ENCODE measurements around the gene INTS1. TPM values are rescaled to one million over a fixed set of nuclear protein-coding genes. Genes with fewer than 3 reads are reported as not detected.

The INTS1 gene
- total RNA-seq, 2 experiments from 2014 or later: 91.0 to 91.5 TPM

DNA sequence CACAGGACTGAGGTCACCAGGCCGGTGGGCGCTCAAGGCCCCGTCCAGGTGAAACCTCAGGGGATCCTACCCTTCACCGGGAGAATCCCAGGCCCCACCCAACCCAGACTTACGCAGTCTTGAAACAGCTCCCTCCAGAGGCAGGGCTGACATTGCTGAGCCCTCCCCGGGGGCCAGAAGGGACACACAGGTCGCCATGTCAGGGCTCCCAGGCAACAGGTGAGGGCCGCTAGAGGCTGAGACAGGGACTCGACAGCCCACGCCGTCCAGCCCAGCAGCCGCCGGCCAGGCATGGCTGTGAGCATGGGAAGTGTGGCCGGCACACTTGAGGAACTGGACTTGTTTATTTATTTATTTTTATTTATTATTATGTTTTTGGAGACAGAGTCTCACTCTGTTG, 55.2 kb downstream of the INTS1 start:
- Mint-ChIP-seq H3K9me3 (no peaks in the 10 kb centered on the region), H3K4me3 (no peak overlapping the region), H3K36me3 (ENCODE audit: low read depth) (no peaks in the 10 kb centered on the region), H3K4me1 (ENCODE audit: low read depth) (no peaks in the 10 kb centered on the region), H3K27me3 (no peaks in the 10 kb centered on the region), H3K27ac (no peak overlapping the region)
- Histone ChIP-seq H3K36me3 (ENCODE audit: insufficient read depth, low read length) (no peaks in the 10 kb centered on the region), H3K27me3 (ENCODE audit: control insufficient read depth in 1 of 2, insufficient read depth in 2 of 2, low read length in 2 of 2) (no peaks in the 10 kb centered on the region), H3K4me3 (ENCODE audit: low read length) (no peak overlapping the region), H3K27ac (ENCODE audit: low read depth in 1 of 2, low read length in 2 of 2) (no peak overlapping the region), H3K9me3 (ENCODE audit: control insufficient read depth in 1 of 2, insufficient read depth in 1 of 2, low read length in 2 of 2) (no peaks in the 10 kb centered on the region), H3K4me1 (ENCODE audit: insufficient read depth, low read length) (no peaks in the 10 kb centered on the region)
- ChIA-PET POLR2A (no interaction called here), CTCF (no interaction called here)
- DNase-seq (no peak), ATAC-seq (ENCODE audit: poor library complexity) (no peak)
- TF ChIP-seq, protein P1, sequence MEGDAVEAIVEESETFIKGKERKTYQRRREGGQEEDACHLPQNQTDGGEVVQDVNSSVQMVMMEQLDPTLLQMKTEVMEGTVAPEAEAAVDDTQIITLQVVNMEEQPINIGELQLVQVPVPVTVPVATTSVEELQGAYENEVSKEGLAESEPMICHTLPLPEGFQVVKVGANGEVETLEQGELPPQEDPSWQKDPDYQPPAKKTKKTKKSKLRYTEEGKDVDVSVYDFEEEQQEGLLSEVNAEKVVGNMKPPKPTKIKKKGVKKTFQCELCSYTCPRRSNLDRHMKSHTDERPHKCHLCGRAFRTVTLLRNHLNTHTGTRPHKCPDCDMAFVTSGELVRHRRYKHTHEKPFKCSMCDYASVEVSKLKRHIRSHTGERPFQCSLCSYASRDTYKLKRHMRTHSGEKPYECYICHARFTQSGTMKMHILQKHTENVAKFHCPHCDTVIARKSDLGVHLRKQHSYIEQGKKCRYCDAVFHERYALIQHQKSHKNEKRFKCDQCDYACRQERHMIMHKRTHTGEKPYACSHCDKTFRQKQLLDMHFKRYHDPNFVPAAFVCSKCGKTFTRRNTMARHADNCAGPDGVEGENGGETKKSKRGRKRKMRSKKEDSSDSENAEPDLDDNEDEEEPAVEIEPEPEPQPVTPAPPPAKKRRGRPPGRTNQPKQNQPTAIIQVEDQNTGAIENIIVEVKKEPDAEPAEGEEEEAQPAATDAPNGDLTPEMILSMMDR (IDR thresholded peaks at IDR 0.05): no peak
- intact Hi-C loops (cut with DNase I, micrococcal nuclease): no loop called here

- Mint-ChIP-seq H3K27me3 (no peaks in the 10 kb centered on the region), H3K27ac (no peak overlapping the region), H3K4me3 (no peak overlapping the region), H3K9me3 (no peaks in the 10 kb centered on the region), H3K4me1 (ENCODE audit: low read depth) (no peaks in the 10 kb centered on the region), H3K36me3 (ENCODE audit: low read depth) (no peaks in the 10 kb centered on the region)
- ChIA-PET CTCF (interaction anchor here (1.2 kb wide), 1 partner anchor 26 kb away, joined by 3 read pairs; no protein-coding TSS in a partner anchor), POLR2A (no interaction called here)
- Histone ChIP-seq H3K36me3 (ENCODE audit: insufficient read depth, low read length) (no peaks in the 10 kb centered on the region), H3K9me3 (ENCODE audit: control insufficient read depth in 1 of 2, insufficient read depth in 1 of 2, low read length in 2 of 2) (no peaks in the 10 kb centered on the region), H3K4me3 (ENCODE audit: low read length) (no peak overlapping the region), H3K4me1 (ENCODE audit: insufficient read depth, low read length) (no peaks in the 10 kb centered on the region), H3K27me3 (ENCODE audit: control insufficient read depth in 1 of 2, insufficient read depth in 2 of 2, low read length in 2 of 2) (no peaks in the 10 kb centered on the region), H3K27ac (ENCODE audit: low read depth in 1 of 2, low read length in 2 of 2) (no peak overlapping the region)
- TF ChIP-seq, protein P1 (IDR thresholded peaks at IDR 0.05): no peak
- DNase-seq: no peak
- intact Hi-C loops (cut with DNase I, micrococcal nuclease): no loop called here
- no peak for ATAC-seq (ENCODE audit: poor library complexity)
Observed at GRCh38 chr7:1447551-1448244, 56.5 kb downstream of the INTS1 start.

DNA sequence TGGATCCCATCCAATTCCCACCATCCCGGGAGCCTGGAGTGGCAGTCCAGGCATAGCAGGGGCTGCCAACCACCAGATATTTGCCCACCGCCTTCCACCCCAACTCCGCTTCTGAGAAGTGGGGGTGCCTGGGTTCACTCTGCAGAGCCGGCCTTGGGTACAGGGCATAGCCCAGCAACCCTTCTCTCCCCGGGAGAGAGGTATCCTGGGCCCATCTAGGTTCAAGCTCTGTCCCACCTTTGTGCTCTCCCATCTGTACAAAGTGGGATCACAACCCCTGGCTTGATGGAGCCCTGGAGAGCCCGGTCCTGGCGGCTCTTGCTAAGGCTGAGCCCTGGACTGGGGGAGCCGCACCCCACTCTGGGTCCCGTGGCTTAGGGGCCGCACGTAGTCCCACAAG, 57.1 kb downstream of the INTS1 start:
- no peak overlapping the region for H3K4me3 ChIP-seq (ENCODE audit: low read length)
- ATAC-seq (ENCODE audit: poor library complexity) (no peak), DNase-seq (no peak)
- H3K36me3 ChIP-seq (ENCODE audit: insufficient read depth, low read length): no peaks in the 10 kb centered on the region
- no peak overlapping the region for H3K4me3 Mint-ChIP-seq
- H3K27ac ChIP-seq (ENCODE audit: low read depth in 1 of 2, low read length in 2 of 2): no peak overlapping the region
- no peak overlapping the region for H3K27ac Mint-ChIP-seq
- intact Hi-C loops (cut with DNase I, micrococcal nuclease): no loop called here
- H3K27me3 Mint-ChIP-seq: no peaks in the 10 kb centered on the region
- no peaks in the 10 kb centered on the region for H3K36me3 Mint-ChIP-seq (ENCODE audit: low read depth)
- TF ChIP-seq, protein P1 (IDR thresholded peaks at IDR 0.05): no peak
- H3K9me3 ChIP-seq (ENCODE audit: control insufficient read depth in 1 of 2, insufficient read depth in 1 of 2, low read length in 2 of 2): no peaks in the 10 kb centered on the region
- H3K4me1 ChIP-seq (ENCODE audit: insufficient read depth, low read length): no peaks in the 10 kb centered on the region
- H3K9me3 Mint-ChIP-seq: no peaks in the 10 kb centered on the region
- no peaks in the 10 kb centered on the region for H3K27me3 ChIP-seq (ENCODE audit: control insufficient read depth in 1 of 2, insufficient read depth in 2 of 2, low read length in 2 of 2)
- H3K4me1 Mint-ChIP-seq (ENCODE audit: low read depth): no peaks in the 10 kb centered on the region
- ChIA-PET POLR2A (no interaction called here), CTCF (interaction anchor here (1.2 kb wide), 1 partner anchor 27 kb away, joined by 3 read pairs; no protein-coding TSS in a partner anchor)
